Measurements from ENCODE around the gene GSTK1. TPM values are rescaled to one million over a fixed set of nuclear protein-coding genes. Genes with fewer than 3 reads are reported as not detected.

The GSTK1 gene
- total and polyA plus RNA-seq, 2 of the 8 experiments (the other 6 are each of a cell fraction or from before 2014, with no cell fraction given) = 25.5 to 32.5 TPM

DNA sequence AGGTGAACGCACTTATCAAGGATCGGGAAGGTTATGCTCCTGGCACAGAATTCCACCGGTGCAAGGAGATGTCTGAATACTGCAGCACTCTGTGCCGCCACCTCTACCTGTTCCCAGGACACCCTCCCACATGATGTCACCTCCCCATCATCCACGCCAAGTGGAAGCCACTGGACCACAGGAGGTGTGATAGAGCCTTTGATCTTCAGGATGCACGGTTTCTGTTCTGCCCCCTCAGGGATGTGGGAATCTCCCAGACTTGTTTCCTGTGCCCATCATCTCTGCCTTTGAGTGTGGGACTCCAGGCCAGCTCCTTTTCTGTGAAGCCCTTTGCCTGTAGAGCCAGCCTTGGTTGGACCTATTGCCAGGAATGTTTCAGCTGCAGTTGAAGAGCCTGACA is 41.7 kb downstream of the GSTK1 start:
- Histone ChIP-seq H3K18ac (ENCODE audit: extremely low read depth, low read length) (no peak overlapping the region), H3K27ac (ENCODE audit: low read depth, low read length) (no peak overlapping the region), H3K4me3 (ENCODE audit: extremely low read depth in 1 of 4, insufficient read depth in 2 of 4, low read depth in 3 of 4, low read length in 4 of 4) (no peak overlapping the region), H3K36me3 (ENCODE audit: control insufficient read depth in 2 of 4, insufficient read depth in 4 of 4, low read length in 3 of 4) (peaks cover 48 to 77% (median 74%) of the 10 kb centered on the region in 4 experiments), H2BK20ac (ENCODE audit: low read length) (no peak overlapping the region), H3K14ac (ENCODE audit: insufficient read length) (no peak overlapping the region), H3K56ac (replicated peaks; ENCODE audit: insufficient read length, low read depth, low read length) (no peak overlapping the region), H3K4me2 (ENCODE audit: insufficient read depth in 1 of 2, low read depth in 2 of 2, low read length in 2 of 2) (no peak overlapping the region), H2AK5ac (ENCODE audit: low read depth, low read length) (no peak overlapping the region), H3K23me2 (ENCODE audit: low read depth, low read length) (no peaks in the 10 kb centered on the region), H3K4me1 (replicated peaks in 1 of 4; ENCODE audit: control insufficient read depth in 3 of 4, insufficient read depth in 4 of 4, low read length in 3 of 4) (no peaks in the 10 kb centered on the region), H4K5ac (ENCODE audit: insufficient read length, low read depth, low read length) (no peak overlapping the region), H2BK15ac (ENCODE audit: low read length) (no peak overlapping the region), H3K9ac (replicated peaks in 1 of 4; ENCODE audit: extremely low read depth in 1 of 4, low read depth in 3 of 4, low read length in 3 of 4) (no peak overlapping the region; a peak in 1 of 7 replicates), H2BK120ac (replicated peaks; ENCODE audit: low read depth, low read length) (no peak overlapping the region), H4K91ac (replicated peaks; ENCODE audit: insufficient read length, low read length) (no peak overlapping the region), H2BK12ac (ENCODE audit: low read depth, low read length) (no peak overlapping the region), H3K4ac (replicated peaks; ENCODE audit: insufficient read length, low read depth, low read length) (no peak overlapping the region), H3K23ac (ENCODE audit: insufficient read length) (no peak overlapping the region), H4K8ac (ENCODE audit: extremely low read depth, insufficient read depth, low read length) (no peak overlapping the region), H2BK5ac (ENCODE audit: low read depth, low read length) (no peak overlapping the region), H4K20me1 (replicated peaks in 1 of 2; ENCODE audit: control insufficient read depth in 1 of 2, insufficient read depth in 2 of 2, low read length in 2 of 2) (peaks cover 3 to 6% of the 10 kb centered on the region in 2 experiments), H3K9me3 (ENCODE audit: insufficient read depth in 2 of 2, low read depth in 1 of 2, low read length in 1 of 2) (no peaks in the 10 kb centered on the region), H3K27me3 (replicated peaks in 1 of 4; ENCODE audit: control insufficient read depth in 3 of 4, extremely low read depth in 1 of 4, insufficient read depth in 3 of 4, low read length in 3 of 4) (no peaks in the 10 kb centered on the region), H2AFZ (ENCODE audit: low read length) (no peak overlapping the region), H3K79me1 (ENCODE audit: low read depth, low read length) (no peaks in the 10 kb centered on the region; the same call in 1 of the 2 replicates), H3K79me2 (ENCODE audit: control insufficient read depth in 1 of 2, insufficient read depth in 2 of 2, low read length in 2 of 2) (no peaks in the 10 kb centered on the region)
- POLR2A ChIA-PET (ENCODE audit: partially characterized antibody) = interaction anchor here (1.4 to 2.3 kb wide), 2 partner anchors 13 to 17 kb away, joined by 3 to 7 read pairs; partner anchors contain the start of gene CASP2
- 95% methylated on average over 6 of the region's 6 CpGs; no CpG with 5 or more reads in 1 of the 2 experiments for WGBS, 2 experiments (ENCODE audit: extremely low coverage in 1 of 2, insufficient coverage in 1 of 2, insufficient read length in 1 of 2, insufficient replicate concordance in 2 of 2, low coverage in 1 of 2, low lambda C conversion rate in 2 of 2, missing lambda C conversion rate in 1 of 2)
- DNase-seq (ENCODE audit: low read depth in 1 of 2, low spot score in 2 of 2) (no peak), FAIRE-seq (no peak)
- CTCF ChIA-PET (ENCODE audit: partially characterized antibody) = interaction anchor here (0.8 to 8.2 kb wide), 22 partner anchors 11 to 103 kb away, joined by 3 to 85 read pairs (median 6); partner anchors contain the start of genes CASP2, CLCN1, EPHA1 and GSTK1
- TF ChIP-seq RXRA (IDR thresholded peaks at IDR 0.05; ENCODE audit: insufficient read depth, low read depth, low read length) (no peak), SIX5 (IDR thresholded peaks at IDR 0.05; ENCODE audit: low read depth, low read length) (no peak), TCF12 (IDR thresholded peaks at IDR 0.05; ENCODE audit: low read depth, low read length) (no peak), EZH2 (IDR thresholded peaks at IDR 0.05; ENCODE audit: low read depth, low read length, severe bottlenecking) (no peak), SRF (IDR thresholded peaks at IDR 0.05; ENCODE audit: low read depth, low read length) (no peak), POLR2A (IDR thresholded peaks at IDR 0.05; ENCODE audit: control extremely low read depth in 1 of 2, low read depth in 2 of 2, low read length in 2 of 2) (no peak), POU5F1 (IDR thresholded peaks at IDR 0.05; ENCODE audit: low read depth, low read length) (no peak), SP1 (IDR thresholded peaks at IDR 0.05; ENCODE audit: low read depth, low read length) (no peak), KDM4A (IDR thresholded peaks at IDR 0.05; ENCODE audit: low read depth, low read length, severe bottlenecking) (no peak)
- TF ChIP-seq, protein P1, sequence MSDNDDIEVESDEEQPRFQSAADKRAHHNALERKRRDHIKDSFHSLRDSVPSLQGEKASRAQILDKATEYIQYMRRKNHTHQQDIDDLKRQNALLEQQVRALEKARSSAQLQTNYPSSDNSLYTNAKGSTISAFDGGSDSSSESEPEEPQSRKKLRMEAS (IDR thresholded peaks at IDR 0.05) = no peak
